ENCODE results near the gene DSC2. TPM values are rescaled to one million over a fixed set of nuclear protein-coding genes. Genes with fewer than 3 reads are reported as not detected.

Gene DSC2
- total and polyA plus RNA-seq, 2 donors (not counting 3 experiments of a cell fraction or from before 2014, with no cell fraction given): under 0.01 TPM; not detected in 1

- TF ChIP-seq, protein P1, sequence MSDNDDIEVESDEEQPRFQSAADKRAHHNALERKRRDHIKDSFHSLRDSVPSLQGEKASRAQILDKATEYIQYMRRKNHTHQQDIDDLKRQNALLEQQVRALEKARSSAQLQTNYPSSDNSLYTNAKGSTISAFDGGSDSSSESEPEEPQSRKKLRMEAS (IDR thresholded peaks at IDR 0.05; ENCODE audit: insufficient read depth, insufficient read length): no peak
- TF ChIP-seq POLR2AphosphoS5 (IDR thresholded peaks at IDR 0.05; ENCODE audit: insufficient read depth, low read depth, low read length): no peak
- no peak for TF ChIP-seq JUN (IDR thresholded peaks at IDR 0.05; ENCODE audit: borderline replicate concordance, insufficient read depth, insufficient read length, low read depth)
- no peak for TF ChIP-seq MYC (IDR thresholded peaks at IDR 0.05; ENCODE audit: low read depth, low read length)
- TF ChIP-seq GATA2 (IDR thresholded peaks at IDR 0.05; ENCODE audit: insufficient read depth, insufficient read length, low read depth, low read length): no peak
- TF ChIP-seq CTCF (IDR thresholded peaks at IDR 0.05; ENCODE audit: extremely low read depth in 1 of 2, insufficient read depth in 1 of 2, low read depth in 1 of 2, low read length in 2 of 2): no peak
- TF ChIP-seq FOS (IDR thresholded peaks at IDR 0.05; ENCODE audit: borderline replicate concordance, insufficient read depth, low read length): no peak
- TF ChIP-seq EZH2 (IDR thresholded peaks at IDR 0.05; ENCODE audit: borderline replicate concordance, low read depth, low read length, severe bottlenecking): no peak
- no peak for TF ChIP-seq POLR2A (IDR thresholded peaks at IDR 0.05; ENCODE audit: low read depth, low read length)
- POLR2A ChIA-PET: no interaction called here
- CTCF ChIA-PET: no interaction called here
- no peaks in the 10 kb centered on the region for H4K20me1 ChIP-seq (replicated peaks; ENCODE audit: control insufficient read depth, extremely low read depth, insufficient read depth, low read length)
- DNase-seq (ENCODE audit: low read depth, low spot score): no peak
- no peak for FAIRE-seq
- no peaks in the 10 kb centered on the region for H3K36me3 ChIP-seq (ENCODE audit: control insufficient read depth in 2 of 2, extremely low read depth in 1 of 2, insufficient read depth in 2 of 2, low read length in 2 of 2)
- no peaks in the 10 kb centered on the region for H3K9me1 ChIP-seq (replicated peaks; ENCODE audit: control insufficient read depth, extremely low read depth, insufficient read depth, low read length)
- H2AFZ ChIP-seq (ENCODE audit: low read depth, low read length): no peak overlapping the region
- no peak overlapping the region for H3K27ac ChIP-seq (ENCODE audit: insufficient read depth, low read depth, low read length)
- no peak overlapping the region for H3K4me3 ChIP-seq (replicated peaks in 1 of 3; ENCODE audit: insufficient read depth in 1 of 3, low read depth in 1 of 3, low read length in 3 of 3)
- H3K79me2 ChIP-seq (ENCODE audit: control insufficient read depth, insufficient read depth, low read length): no peaks in the 10 kb centered on the region
- H3K27me3 ChIP-seq (ENCODE audit: control insufficient read depth in 2 of 2, insufficient read depth in 2 of 2, low read length in 2 of 2): peaks cover 9 to 24% of the 10 kb centered on the region in 2 experiments
- no TSS peak for BruUV-seq (replicated peaks)
- intact Hi-C loops (cut with micrococcal nuclease): no loop called here
- H3K9me3 ChIP-seq (replicated peaks; ENCODE audit: control insufficient read depth, insufficient read depth, low read length): no peaks in the 10 kb centered on the region
- dilution Hi-C loops (cut with MboI; ENCODE audit: extremely low pct_ligation_motif_present, low sequenced_read_pairs): no loop called here
- H3K4me1 ChIP-seq (ENCODE audit: control insufficient read depth, extremely low read depth, insufficient read depth, low read length): no peaks in the 10 kb centered on the region
- H3K4me2 ChIP-seq (ENCODE audit: insufficient read depth, low read length): no peak overlapping the region
- H3K9ac ChIP-seq (replicated peaks; ENCODE audit: extremely low read depth, insufficient read depth, low read length): no peak overlapping the region
Measured at GRCh38 chr18:31104444-31104843, 2.2 kb upstream of the DSC2 start.
